HepG2 (cell line): ENCODE results near the gene SGCG. TPM values are rescaled to one million over a fixed set of nuclear protein-coding genes. Genes with fewer than 3 reads are reported as not detected.

Experiments
- ATAC-seq: fragments of 200-7000 bp; cut with Tn5 transposase; 3 replicates; pipeline ENCODE4 v1.9.1; 2020; ENCODE audit warnings: mild to moderate bottlenecking, moderate library complexity
- BruUV-seq: library from RNA; stranded (reverse); fragments of 400-500 nt; replicated peaks from 2 replicates; lab custom pipeline; 2021; lab: Mats Ljungman, UMichigan
- CTCF ChIA-PET: fragments of 300-600 bp; formaldehyde crosslinking; extraction: SDS; loops from one replicate; lab custom pipeline; 2021; ENCODE audit warnings: low total read pairs, inconsistent platforms, low intra/inter-chr PET ratio; lab: Yijun Ruan, JAX
- POLR2A ChIA-PET: fragments of 350-600 bp; sonication (Branson Sonifier 250); formaldehyde crosslinking; loops from one replicate; lab custom pipeline; 2020; ENCODE audit warnings: antibody characterized with exemption, inconsistent platforms; lab: Yijun Ruan, JAX
- DNase-seq: peaks from one replicate; pipeline ENCODE4 v3.0.0-alpha.2; 2015; ENCODE audit warnings: low spot score
- FAIRE-seq: peaks from 3 replicates; lab custom pipeline; 2011; peaks lifted over from hg19 to GRCh38; lab: Jason Lieb, UNC
- H2AFZ ChIP-seq: one replicate; pipeline ENCODE4 v1.6.1; 2011; ENCODE audit warnings: low read length, inconsistent platforms
- H3K27ac ChIP-seq: fragments of 300-600 bp; 3 replicates; pipeline ENCODE4 v1.8.0; 2011; ENCODE audit warnings: mixed run types, mild to moderate bottlenecking, mixed read lengths, low read length, inconsistent platforms; ENCODE audit not compliant: insufficient read depth; ENCODE audit errors: extremely low read length
- H3K27me3 ChIP-seq, 2 experiments: fragments of 200-600 bp in 1 of 2; 2 replicates in 1 of 2; 3 replicates in 1 of 2; pipeline versions ENCODE4 v1.6.0 to v1.8.0; 2011; ENCODE audit warnings: low read length in 2 of 2, mild to moderate bottlenecking in 2 of 2, moderate library complexity in 2 of 2, inconsistent platforms in 1 of 2; ENCODE audit not compliant: insufficient read depth in 2 of 2, control insufficient read depth in 1 of 2
- H3K36me3 ChIP-seq, 2 experiments: fragments of 200-600 bp in 1 of 2; replicated peaks in 1 of 2; 2 replicates in 1 of 2; 3 replicates in 1 of 2; pipeline versions ENCODE4 v1.5.1 to v1.8.0; 2011; ENCODE audit warnings: low read length in 2 of 2, inconsistent platforms in 1 of 2; ENCODE audit not compliant: insufficient read depth in 2 of 2, control insufficient read depth in 1 of 2
- H3K4me1 ChIP-seq: 2 replicates; pipeline ENCODE4 v1.5.1; 2012; ENCODE audit warnings: low read length, inconsistent platforms; ENCODE audit not compliant: insufficient read depth
- H3K4me2 ChIP-seq: 2 replicates; pipeline ENCODE4 v1.6.0; 2011; ENCODE audit warnings: low read depth, low read length, inconsistent platforms
- H3K4me3 ChIP-seq, 3 experiments: fragments of 200-600 bp in 1 of 3; sonication (generic), shearing (Covaris generic) in 1 of 3; replicated peaks in 1 of 3; 2 replicates each; pipeline ENCODE4 v1.5.1; 2011 to 2016; ENCODE audit warnings: low read length in 3 of 3, inconsistent platforms in 2 of 3, low read depth in 2 of 3, mild to moderate bottlenecking in 2 of 3, control low read depth in 1 of 3, mixed read lengths in 1 of 3; ENCODE audit not compliant: insufficient read depth in 1 of 3
- H3K79me2 ChIP-seq: one replicate; pipeline ENCODE4 v1.6.1; 2011; ENCODE audit warnings: low read length, inconsistent platforms; ENCODE audit not compliant: insufficient read depth
- H3K9ac ChIP-seq: 2 replicates; pipeline ENCODE4 v1.6.0; 2011; ENCODE audit warnings: mild to moderate bottlenecking, low read depth, low read length, inconsistent platforms; ENCODE audit not compliant: insufficient read depth
- H3K9me3 ChIP-seq: 2 replicates; pipeline ENCODE4 v1.5.1; 2012; ENCODE audit warnings: mild to moderate bottlenecking, low read length
- H4K20me1 ChIP-seq: 2 replicates; pipeline ENCODE4 v1.6.0; 2011; ENCODE audit warnings: inconsistent platforms, mild to moderate bottlenecking, low read length, moderate library complexity; ENCODE audit not compliant: insufficient read depth
- ATF7-NPFF ChIP-seq: sonication (generic); formaldehyde crosslinking; IDR thresholded peaks from 2 replicates; pipeline ENCODE4 v1.8.1; 2023; ENCODE audit warnings: mild to moderate bottlenecking, low read depth, missing genetic modification reagents, moderate library complexity
- CEBPG ChIP-seq: IDR thresholded peaks from 2 replicates; pipeline ENCODE4 v1.6.1; 2016
- CHCHD3 ChIP-seq: sonication (generic); formaldehyde crosslinking; IDR thresholded peaks from 2 replicates; pipeline ENCODE4 v1.8.0; 2022; ENCODE audit warnings: mild to moderate bottlenecking, missing genetic modification reagents, moderate library complexity
- GFI1 ChIP-seq: sonication (generic); formaldehyde crosslinking; IDR thresholded peaks from 2 replicates; pipeline ENCODE4 v1.5.0; 2020; ENCODE audit warnings: missing genetic modification reagents, mild to moderate bottlenecking, borderline replicate concordance
- JDP2 ChIP-seq: sonication (generic); formaldehyde crosslinking; IDR thresholded peaks from 2 replicates; pipeline ENCODE4 v1.8.1; 2022; ENCODE audit warnings: missing genetic modification reagents, borderline replicate concordance
- RBM39 ChIP-seq: fragments of 200-400 bp; formaldehyde crosslinking; IDR thresholded peaks from one replicate; pipeline ENCODE4 v1.6.1; 2018; ENCODE audit warnings: antibody characterized with exemption, mild to moderate bottlenecking, low read depth, low read length; ENCODE audit not compliant: poor library complexity, severe bottlenecking
- SOX13 ChIP-seq, 3 experiments: fragments of 450-650 bp in 1 of 3; sonication (generic) in 1 of 3; formaldehyde crosslinking in 1 of 3; IDR thresholded peaks in 2 of 3; conservative IDR thresholded peaks in 1 of 3; 2 replicates each; pipeline versions ENCODE4 v1.5.0 to v1.6.1; 2016 to 2020; ENCODE audit warnings: antibody characterized with exemption in 1 of 3, mild to moderate bottlenecking in 1 of 3, missing compliant biosample characterization in 1 of 3, missing genetic modification reagents in 1 of 3, moderate library complexity in 1 of 3
- SOX6 ChIP-seq, 2 experiments: fragments of 450-650 bp in 1 of 2; sonication (generic) in 1 of 2; formaldehyde crosslinking in 1 of 2; IDR thresholded peaks; 2 replicates each; pipeline versions ENCODE4 v1.4.0 to v1.6.1; 2017 to 2020; ENCODE audit warnings: antibody characterized with exemption in 1 of 2, mild to moderate bottlenecking in 1 of 2, missing genetic modification reagents in 1 of 2
- TAF15 ChIP-seq: fragments of 200-400 bp; formaldehyde crosslinking; IDR thresholded peaks from one replicate; pipeline ENCODE4 v1.6.1; 2018; ENCODE audit warnings: mild to moderate bottlenecking, low read depth, low read length; ENCODE audit not compliant: poor library complexity, severe bottlenecking
- TSC22D2 ChIP-seq: sonication (generic); formaldehyde crosslinking; IDR thresholded peaks from 2 replicates; pipeline ENCODE4 v1.5.1; 2020; ENCODE audit warnings: missing genetic modification reagents, mild to moderate bottlenecking, borderline replicate concordance
- ZEB1 ChIP-seq: IDR thresholded peaks from 2 replicates; pipeline ENCODE4 v1.6.1; 2012; ENCODE audit warnings: mild to moderate bottlenecking, low read depth, inconsistent platforms; ENCODE audit not compliant: insufficient replicate concordance
- ZIK1 ChIP-seq: sonication (generic); formaldehyde crosslinking; IDR thresholded peaks from 2 replicates; pipeline ENCODE4 v1.5.0; 2020; ENCODE audit warnings: mild to moderate bottlenecking, low read depth, missing genetic modification reagents, borderline replicate concordance
- ZNF253 ChIP-seq: sonication (generic); formaldehyde crosslinking; IDR thresholded peaks from 2 replicates; pipeline ENCODE4 v1.8.0; 2022; ENCODE audit warnings: mild to moderate bottlenecking, missing genetic modification reagents, borderline replicate concordance
- ZNF768 ChIP-seq: sonication (generic); formaldehyde crosslinking; IDR thresholded peaks from 2 replicates; pipeline ENCODE4 v1.4.0; 2020; ENCODE audit warnings: missing genetic modification reagents
- ZSCAN25 ChIP-seq: sonication (generic); formaldehyde crosslinking; IDR thresholded peaks from 2 replicates; pipeline ENCODE4 v1.8.0; 2022; ENCODE audit warnings: mild to moderate bottlenecking, missing genetic modification reagents
- WGBS: methylation state at CpG from one replicate; pipeline ENCODE4 v1.1.6; 2017; ENCODE audit warnings: low lambda C conversion rate; 5-methylcytosine and 5-hydroxymethylcytosine counted together
- in situ Hi-C: cut with HindIII; loops from 2 replicates; pipeline ENCODE4 v1.10.0; 2017; ENCODE audit warnings: low pct_unique_long_range_greater_than_20kb; ENCODE audit not compliant: extremely low pct_ligation_motif_present
- intact Hi-C: fragments of 100-400 bp; cut with micrococcal nuclease; formaldehyde crosslinking; loops from one replicate; pipeline ENCODE4 v1.10.0; 2022; ENCODE audit not compliant: unreplicated experiment
- polyA plus RNA-seq, 8 experiments: library from polyadenylated mRNA; depleted of rRNA in 3 of 8; stranded (reverse) in 7 of 8; unstranded in 1 of 8; fragments of >200 nt; fragmentation: Illumina TruSeq in 4 of 8; extraction: Trizol in 4 of 8; gene quantifications; 2 replicates each; pipeline versions ENCODE4 v1.2.1 to v1.2.3, GENCODE V29; 2011 to 2016; ENCODE audit warnings: low read depth in 4 of 8, missing spikeins in 1 of 8, mixed read lengths in 1 of 8; ENCODE audit not compliant: insufficient read depth in 1 of 8
- total RNA-seq, 5 experiments: library from RNA; depleted of rRNA; stranded (reverse); fragments of >200 nt; fragmentation: Illumina TruSeq; extraction: Trizol; gene quantifications; 2 replicates each; pipeline ENCODE4 v1.2.3, GENCODE V29; 2016; ENCODE audit warnings: low read depth in 1 of 5
- TF ChIP-seq, protein P1 (sequence below): sonication (generic); formaldehyde crosslinking; IDR thresholded peaks from 2 replicates; pipeline ENCODE4 v1.5.1; 2020; ENCODE audit warnings: mild to moderate bottlenecking, missing genetic modification reagents, moderate library complexity
- TF ChIP-seq, protein P2 (sequence below): sonication (generic); formaldehyde crosslinking; IDR thresholded peaks from 2 replicates; pipeline ENCODE4 v1.5.0; 2020; ENCODE audit warnings: missing genetic modification reagents, mild to moderate bottlenecking, borderline replicate concordance
- TF ChIP-seq, protein P3 (sequence below): sonication (generic); formaldehyde crosslinking; IDR thresholded peaks from 2 replicates; pipeline ENCODE4 v1.4.0; 2020; ENCODE audit warnings: mild to moderate bottlenecking, missing genetic modification reagents
- TF ChIP-seq, protein P4 (sequence below): sonication (generic); formaldehyde crosslinking; IDR thresholded peaks from 2 replicates; pipeline ENCODE4 v1.5.0; 2020; ENCODE audit warnings: missing genetic modification reagents

SGCG gene
- total and polyA plus RNA-seq, 2 of the 13 experiments (the other 11 are each of a cell fraction or from before 2014, with no cell fraction given): not detected

DNA sequence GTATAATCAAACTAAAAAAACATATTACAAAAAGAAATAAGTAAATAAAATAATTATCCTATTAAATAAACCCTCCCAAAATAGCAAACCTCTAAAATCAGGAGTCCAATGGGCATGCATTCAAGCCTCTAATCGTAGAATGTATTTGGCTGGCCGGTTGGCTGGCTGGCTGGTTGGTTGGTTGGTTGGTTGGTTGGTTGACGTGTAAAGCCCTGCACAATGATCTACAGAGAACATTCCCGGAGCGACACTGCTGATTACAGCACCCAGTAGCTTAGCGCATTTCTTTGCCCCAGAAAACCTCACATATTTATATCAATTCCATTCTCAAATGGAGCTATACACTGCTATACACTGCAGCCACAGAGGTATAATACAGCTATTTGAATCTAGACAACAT, 187.1 kb downstream of the SGCG start (continued):
- TF ChIP-seq ZNF253 (CRISPR knock-in tag): no peak
- TF ChIP-seq ZIK1: no peak
- TF ChIP-seq ATF7-NPFF (CRISPR knock-in tag): no peak
- no peak for TF ChIP-seq SOX6 (IDR thresholded peaks at IDR 0.05)
- TF ChIP-seq SOX6 (CRISPR knock-in tag; IDR thresholded peaks at IDR 0.05): no peak
- TF ChIP-seq, protein P1, sequence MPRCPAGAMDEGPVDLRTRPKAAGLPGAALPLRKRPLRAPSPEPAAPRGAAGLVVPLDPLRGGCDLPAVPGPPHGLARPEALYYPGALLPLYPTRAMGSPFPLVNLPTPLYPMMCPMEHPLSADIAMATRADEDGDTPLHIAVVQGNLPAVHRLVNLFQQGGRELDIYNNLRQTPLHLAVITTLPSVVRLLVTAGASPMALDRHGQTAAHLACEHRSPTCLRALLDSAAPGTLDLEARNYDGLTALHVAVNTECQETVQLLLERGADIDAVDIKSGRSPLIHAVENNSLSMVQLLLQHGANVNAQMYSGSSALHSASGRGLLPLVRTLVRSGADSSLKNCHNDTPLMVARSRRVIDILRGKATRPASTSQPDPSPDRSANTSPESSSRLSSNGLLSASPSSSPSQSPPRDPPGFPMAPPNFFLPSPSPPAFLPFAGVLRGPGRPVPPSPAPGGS (CRISPR knock-in tag): no peak

DNA sequence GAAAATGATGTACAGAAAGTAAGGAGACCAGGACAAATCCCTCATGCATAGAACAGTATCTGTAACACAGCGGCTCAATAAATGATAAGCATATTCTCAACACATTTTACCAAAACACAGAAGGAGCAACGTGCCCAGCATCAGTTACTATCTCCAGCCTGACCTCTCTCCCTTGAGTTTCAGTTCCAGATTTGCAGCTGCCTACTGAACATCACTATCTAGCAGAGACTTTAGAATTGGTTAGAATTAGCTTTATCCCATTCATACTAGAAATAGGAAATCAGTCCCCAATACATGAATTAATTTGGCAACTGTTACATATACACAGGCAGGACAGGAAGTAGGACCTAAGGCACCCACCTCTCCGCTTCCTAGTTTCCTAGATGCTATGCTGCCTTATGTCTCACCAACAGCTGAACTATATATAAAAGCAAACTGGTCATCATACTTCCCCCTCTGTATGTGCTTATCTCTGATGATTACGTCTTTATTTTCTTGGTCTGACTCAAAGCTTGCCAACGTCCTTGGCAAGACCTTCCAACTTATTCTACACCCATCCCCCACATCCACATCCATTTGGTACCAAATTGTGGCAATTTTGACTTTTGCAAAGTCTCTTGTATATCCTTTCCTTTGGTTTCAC, 191.6 kb downstream of the SGCG start:
- Histone ChIP-seq H3K79me2 (peaks cover 6% of the 10 kb centered on the region), H3K4me2 (no peak overlapping the region), H3K4me3 (no peak overlapping the region), H4K20me1 (no peaks in the 10 kb centered on the region), H3K9me3 (no peaks in the 10 kb centered on the region), H2AFZ (no peak overlapping the region), H3K27me3 (peaks cover 0 to 1% of the 10 kb centered on the region in 2 experiments; a peak in 1 of 5 replicates), H3K9ac (no peak overlapping the region), H3K36me3 (peaks cover 4 to 22% of the 10 kb centered on the region in 2 experiments; a peak in 4 of 5 replicates), H3K27ac (no peak overlapping the region), H3K4me1 (peaks cover 32% of the 10 kb centered on the region)
- intact Hi-C loops: no loop called here
- ChIA-PET POLR2A (no interaction called here), CTCF (no interaction called here)
- FAIRE-seq (no peak), ATAC-seq (no peak), DNase-seq (no peak)
- WGBS: 76% methylated on average over 5 of the region's 5 CpGs
- BruUV-seq: no TSS peak
- in situ Hi-C loops: no loop called here
- TF ChIP-seq JDP2 (CRISPR knock-in tag) (no peak), CHCHD3 (CRISPR knock-in tag) (no peak), SOX13 (IDR thresholded peaks at IDR 0.05) (no peak), SOX13 (CRISPR knock-in tag; conservative IDR thresholded peaks at IDR 0.05 in 1 of 2, IDR thresholded peaks at IDR 0.05 in 1 of 2) (no peak), ZEB1 (no peak), RBM39 (no peak), GFI1 (CRISPR knock-in tag) (no peak), TAF15 (no peak), ZNF768 (CRISPR knock-in tag) (no peak), CEBPG (CRISPR knock-in tag) (no peak), ZSCAN25 (CRISPR knock-in tag) (no peak), TSC22D2 (CRISPR knock-in tag) (no peak)
- TF ChIP-seq, protein P2, sequence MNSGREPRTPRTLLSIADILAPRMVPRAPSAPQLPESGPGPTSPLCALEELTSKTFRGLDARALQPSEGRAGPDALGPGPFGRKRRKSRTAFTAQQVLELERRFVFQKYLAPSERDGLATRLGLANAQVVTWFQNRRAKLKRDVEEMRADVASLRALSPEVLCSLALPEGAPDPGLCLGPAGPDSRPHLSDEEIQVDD: no peak
- TF ChIP-seq, protein P3, sequence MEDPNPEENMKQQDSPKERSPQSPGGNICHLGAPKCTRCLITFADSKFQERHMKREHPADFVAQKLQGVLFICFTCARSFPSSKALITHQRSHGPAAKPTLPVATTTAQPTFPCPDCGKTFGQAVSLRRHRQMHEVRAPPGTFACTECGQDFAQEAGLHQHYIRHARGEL (CRISPR knock-in tag): no peak
- TF ChIP-seq, protein P4, sequence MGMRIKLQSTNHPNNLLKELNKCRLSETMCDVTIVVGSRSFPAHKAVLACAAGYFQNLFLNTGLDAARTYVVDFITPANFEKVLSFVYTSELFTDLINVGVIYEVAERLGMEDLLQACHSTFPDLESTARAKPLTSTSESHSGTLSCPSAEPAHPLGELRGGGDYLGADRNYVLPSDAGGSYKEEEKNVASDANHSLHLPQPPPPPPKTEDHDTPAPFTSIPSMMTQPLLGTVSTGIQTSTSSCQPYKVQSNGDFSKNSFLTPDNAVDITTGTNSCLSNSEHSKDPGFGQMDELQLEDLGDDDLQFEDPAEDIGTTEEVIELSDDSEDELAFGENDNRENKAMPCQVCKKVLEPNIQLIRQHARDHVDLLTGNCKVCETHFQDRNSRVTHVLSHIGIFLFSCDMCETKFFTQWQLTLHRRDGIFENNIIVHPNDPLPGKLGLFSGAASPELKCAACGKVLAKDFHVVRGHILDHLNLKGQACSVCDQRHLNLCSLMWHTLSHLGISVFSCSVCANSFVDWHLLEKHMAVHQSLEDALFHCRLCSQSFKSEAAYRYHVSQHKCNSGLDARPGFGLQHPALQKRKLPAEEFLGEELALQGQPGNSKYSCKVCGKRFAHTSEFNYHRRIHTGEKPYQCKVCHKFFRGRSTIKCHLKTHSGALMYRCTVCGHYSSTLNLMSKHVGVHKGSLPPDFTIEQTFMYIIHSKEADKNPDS (CRISPR knock-in tag): no peak
